HG03460 (cell line): Measurements from ENCODE around the gene CD274.
"Not testable (repeated sequence)": the region's sequence is repeated elsewhere in the genome, so short reads cannot be mapped to it uniquely, and the experiment has no call there.

ENCODE experiments used
- ATAC-seq: cut with Tn5 transposase; IDR thresholded peaks from one replicate; pipeline ENCODE4 v1.9.1; 2021; ENCODE audit not compliant: unreplicated experiment

CD274 gene

DNA sequence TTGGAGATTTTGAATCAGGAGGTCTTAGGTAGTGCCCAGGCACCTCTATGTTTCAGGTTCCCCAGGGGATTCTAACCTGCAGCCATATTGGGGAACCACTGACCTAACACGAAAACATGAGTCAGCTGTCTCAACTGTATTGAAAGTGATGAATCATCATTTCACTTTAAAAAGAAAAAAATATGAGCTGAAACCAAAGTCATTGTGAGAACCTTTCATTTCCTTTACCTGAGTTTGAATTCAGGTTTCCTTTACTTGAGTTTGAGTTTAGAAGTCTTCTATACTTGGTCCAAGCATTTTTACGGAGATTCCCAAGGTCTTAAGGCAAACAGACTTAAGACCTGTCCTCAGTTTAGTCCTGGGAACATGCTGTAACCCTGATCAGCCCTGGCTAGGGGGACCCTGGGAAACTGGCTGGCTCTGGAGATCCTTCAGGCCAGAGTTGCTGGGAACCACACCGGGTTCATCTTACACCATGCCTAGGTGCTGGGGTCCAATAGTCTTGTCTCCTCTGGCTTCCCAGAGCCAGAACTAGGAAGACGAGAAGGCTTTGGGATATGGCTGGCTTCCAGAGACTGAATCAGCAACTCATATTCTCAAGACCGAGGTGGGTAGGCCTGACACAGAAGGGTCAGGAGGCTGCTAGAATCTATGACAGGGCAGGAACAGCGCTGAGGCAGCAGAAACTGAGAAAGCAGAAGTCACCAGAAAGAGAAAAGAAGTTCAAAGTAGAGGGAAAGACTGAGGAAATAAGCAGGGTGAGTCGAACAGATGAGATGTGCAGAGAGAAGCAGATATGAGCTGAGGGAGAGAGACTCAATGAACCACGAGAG is 43.6 kb downstream of the CD274 start:
- peak; percentile 86 for ATAC-seq

DNA sequence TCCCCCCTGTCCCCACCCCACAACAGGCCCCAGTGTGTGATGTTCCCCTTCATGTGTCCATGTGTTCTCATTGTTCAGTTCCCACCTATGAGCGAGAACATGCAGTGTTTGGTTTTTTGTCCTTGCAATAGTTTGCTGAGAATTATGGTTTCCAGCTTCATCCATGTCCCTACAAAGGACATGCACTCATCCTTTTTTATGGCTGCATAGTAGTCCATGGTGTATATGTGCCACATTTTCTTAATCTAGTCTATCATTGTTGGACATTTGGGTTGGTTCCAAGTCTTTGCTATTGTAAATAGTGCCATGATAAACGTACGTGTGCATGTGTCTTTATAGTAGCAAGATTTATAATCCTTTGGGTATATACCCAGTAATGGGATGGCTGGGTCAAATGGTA is 44.4 kb downstream of the CD274 start:
- ATAC-seq, result not testable (repeated sequence)

DNA sequence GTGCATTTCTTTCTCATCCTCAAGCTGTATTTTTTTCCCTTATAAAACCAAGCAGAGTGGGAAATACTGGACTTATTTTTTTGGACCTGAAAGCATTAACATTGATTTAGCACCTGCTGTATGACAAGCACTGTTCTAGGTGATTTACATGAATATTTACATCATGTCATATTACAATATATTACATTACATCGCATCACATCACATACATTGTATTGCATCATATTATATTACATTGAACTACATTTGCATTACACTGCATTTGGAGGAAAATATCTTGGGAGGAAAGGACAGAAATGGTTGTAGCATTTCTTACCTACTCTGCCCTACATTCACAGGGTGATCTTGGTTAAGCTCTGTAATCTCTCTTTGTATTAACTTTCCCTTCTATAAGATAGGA is 48.8 kb downstream of the CD274 start:
- no peak for ATAC-seq

DNA sequence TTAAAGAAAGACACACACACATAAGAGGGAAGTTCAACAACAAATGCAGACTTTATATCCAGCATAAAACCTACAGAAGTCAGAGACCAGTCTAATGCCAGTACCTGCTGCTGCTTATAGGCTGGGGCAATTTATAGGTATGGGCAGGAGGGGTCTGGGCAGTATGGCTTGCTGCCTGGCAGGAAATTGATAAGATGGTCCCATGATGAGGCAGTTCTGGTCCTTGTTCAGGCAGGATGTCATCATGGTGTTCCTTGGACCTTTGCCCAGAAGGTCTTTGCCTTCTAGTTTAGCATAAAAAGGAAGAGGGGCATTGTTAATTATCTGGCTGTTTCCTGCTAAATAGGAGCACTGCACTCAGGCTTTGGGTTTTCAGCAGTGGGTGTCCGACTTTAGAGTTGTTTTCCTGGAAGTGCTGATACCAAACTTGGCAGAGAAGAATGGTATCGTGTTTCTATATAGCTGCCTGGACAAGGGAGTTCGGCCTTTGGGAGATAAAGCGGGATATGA is 49.6 kb downstream of the CD274 start:
- ATAC-seq, result no peak

DNA sequence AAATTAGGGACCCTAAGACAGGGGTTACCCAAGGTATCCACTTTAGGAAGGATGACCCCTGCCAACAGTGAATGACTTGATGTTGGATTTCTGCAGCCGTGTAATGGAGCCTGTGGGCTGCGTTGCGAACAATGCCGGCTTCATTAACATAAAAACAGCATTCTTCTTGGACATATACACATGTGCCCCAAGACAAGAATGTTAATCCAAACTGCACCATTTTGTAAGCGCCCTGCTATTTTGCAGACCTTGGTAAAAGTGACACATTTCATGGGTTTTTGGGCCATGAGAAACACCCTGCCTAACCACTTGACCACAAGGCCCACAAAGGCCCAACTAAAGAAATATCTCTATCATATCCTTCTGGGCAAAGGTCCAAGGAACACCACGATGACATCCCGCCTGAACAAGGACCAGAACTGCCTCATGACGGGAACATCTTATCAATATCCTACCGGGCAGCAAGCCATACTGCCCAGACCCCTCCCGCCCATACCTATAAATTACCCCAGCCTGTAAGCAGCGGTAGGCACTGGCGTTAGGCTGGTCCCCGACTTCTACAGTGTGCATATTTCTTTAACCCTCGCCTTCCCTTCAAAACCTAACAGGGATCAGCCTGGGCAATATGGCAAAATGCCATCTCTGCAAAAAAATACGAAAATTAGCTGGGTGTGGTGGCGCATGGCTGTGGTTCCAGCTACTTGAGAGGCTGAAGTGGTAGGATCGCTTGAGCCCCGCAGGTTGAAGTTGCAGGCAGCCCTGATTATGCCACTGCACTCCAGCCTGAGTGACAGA is 50.3 kb downstream of the CD274 start:
- ATAC-seq, result no peak

DNA sequence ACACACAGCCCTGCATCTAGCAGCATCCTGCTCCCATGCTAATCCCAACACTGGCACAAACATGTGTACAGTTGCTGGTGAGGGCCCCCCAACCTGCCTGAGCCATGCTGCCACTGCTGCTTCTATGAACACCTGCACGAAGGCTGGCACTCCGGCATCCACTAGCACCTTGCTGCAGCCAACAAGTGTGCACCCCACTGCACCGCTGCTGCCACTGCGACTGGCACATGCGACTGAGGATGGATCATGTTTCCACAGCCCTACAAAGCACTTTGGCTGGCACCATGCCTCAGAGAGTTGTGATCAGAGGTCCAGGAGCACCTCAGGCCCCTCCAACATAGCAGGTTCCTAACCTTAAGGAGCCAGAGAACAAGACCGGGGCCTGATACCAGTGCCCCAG is 52.2 kb downstream of the CD274 start:
- no peak for ATAC-seq

DNA sequence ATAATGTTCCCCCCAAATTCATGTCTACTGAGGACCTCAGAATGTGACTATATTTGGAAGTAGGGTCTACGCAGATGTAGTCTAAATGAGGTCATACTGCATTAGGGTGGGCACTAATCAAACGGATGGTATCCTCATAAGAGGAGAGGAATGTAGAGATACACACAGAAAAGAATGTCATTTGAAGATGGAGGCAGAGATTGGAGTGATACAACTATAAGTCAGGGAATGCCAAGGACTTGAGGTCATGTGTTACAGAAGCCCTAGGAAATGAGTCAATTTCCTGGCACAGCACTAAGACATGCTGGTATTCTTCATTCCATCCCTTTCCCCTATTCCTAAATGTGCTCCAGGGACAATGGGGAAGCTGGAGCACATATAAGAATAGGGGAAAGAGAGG is 59.2 kb downstream of the CD274 start:
- ATAC-seq, result no peak

DNA sequence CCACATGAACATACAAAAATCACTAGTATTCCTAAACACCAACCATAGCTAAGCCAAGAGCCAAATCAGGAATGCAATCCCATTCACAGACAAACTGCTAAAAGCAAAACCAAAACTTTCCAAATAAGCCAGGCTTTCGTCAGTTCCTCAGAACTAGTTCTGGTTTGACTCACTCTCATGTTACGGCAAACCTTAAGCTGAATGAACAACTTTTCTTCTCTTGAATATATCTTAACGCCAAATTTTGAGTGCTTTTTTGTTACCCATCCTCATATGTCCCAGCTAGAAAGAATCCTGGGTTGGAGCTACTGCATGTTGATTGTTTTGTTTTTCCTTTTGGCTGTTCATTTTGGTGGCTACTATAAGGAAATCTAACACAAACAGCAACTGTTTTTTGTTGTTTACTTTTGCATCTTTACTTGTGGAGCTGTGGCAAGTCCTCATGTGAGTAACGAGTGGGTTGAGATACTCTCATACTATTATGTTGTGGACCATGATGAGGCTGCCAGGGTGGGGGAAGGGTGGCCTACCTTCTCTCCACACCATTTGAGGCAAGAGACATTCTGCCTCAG is 60.1 kb downstream of the CD274 start, which contains the start of gene PDCD1LG2:
PDCD1LG2 (plus strand) TSS at position 172 of the 572 bp plus-strand sequence. CDS start 12,016 bp downstream, outside the sequence.
- peak; percentile 66 for ATAC-seq

DNA sequence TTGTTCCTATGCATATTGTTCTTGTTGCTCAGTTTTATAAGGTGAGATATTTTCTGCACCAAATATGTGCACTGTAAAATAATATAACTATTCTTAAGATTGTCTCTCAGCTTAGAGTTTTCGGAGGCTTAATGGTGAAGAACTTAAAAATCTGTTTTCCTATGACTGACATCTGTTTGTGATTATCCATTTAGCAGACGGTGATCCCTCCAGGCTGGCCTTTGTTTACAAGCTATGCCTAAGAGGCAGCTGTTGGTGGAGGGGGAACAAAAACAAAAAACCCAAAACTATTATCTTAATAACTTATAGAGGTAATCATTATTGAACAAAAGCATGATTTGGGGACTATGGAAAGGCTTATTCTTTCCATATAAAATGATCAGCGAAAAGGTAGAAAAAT is 60.6 kb downstream of the CD274 start:
- ATAC-seq, result no peak

DNA sequence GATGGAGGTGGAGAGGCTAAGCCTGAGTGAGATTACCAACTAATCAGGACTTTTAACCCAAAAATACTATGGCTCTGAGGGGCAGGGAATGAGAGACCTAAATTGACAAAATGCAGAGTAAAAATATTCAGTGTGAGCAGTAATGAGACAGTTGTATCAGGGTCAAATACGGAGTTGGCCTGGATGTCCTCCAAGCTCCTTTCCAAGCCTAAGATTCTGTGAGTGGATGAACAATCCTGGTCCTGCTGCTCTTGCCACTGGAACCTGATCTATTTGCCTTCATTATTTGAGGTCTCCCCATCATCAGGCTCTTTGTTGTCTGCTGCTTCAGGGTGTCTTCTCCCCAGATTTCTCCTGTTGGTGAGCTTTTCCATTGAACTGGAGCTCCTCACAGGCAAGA is 61.1 kb downstream of the CD274 start:
- ATAC-seq, result no peak

DNA sequence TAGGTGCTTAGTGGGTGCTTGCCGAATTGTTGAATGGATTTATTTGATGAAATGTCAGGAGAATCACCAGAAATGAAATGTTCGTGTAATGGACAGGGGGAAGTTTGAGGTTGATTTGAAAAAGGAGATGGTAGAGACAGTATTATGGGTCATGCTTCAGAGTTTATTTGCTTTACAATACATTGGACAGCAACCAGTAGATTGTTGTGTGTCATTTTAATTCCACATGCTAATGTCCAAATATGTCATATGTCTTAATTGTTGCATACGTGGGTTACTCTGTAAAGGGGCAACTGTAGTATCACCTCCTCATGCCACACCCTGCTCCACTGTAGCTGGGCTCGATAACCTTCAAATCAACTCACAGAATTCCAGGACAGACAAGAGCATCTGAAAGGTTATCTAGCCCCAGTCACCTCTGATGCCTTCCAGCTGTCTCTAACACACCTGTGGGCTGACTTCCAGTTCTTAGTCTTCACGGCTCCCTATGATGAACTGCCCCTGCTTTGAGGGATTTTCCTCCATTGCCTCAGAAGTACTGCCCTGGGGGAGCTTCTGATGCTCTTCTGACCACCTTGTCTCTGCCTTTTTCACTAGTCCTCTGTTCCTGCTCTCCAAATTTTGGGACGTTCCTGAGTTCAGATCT is 61.7 kb downstream of the CD274 start:
- no peak for ATAC-seq

DNA sequence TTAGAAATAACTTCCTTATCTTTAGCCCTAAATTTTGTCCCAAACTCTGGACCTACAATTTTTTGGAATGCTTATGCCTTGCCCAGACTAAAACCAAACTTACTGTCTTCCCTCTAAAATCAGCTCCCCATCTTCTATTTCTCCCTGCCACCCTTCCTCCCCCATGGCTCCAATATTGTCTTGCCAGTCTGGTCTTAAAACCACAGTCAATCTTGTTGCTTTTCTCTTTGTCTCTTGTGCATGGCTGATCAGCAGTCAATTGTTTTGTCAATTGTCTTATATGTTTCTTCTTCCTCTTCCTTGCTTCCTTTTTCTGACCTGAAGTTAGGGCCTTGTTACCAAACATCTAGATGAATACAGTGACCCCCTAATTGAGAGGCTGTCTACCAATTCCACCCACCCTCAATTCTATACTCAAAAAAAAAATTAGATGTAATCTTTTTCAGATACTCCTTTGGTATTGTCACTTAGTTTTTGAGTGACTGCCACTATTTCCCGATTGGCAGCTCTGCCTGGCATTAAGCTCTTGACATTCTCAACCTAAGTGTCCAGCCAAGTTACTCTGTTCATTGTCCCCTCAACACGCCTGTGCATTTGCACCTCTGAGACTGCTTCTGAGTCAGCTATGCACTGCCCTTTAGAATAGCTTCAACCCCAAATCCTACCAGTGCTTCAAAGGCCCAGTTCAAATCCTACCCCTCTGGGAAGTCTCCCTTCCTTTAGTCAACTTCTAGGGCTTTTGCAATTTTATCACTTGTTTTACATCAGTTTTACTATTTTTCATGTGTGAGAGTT is 62.5 kb downstream of the CD274 start:
- no peak for ATAC-seq

DNA sequence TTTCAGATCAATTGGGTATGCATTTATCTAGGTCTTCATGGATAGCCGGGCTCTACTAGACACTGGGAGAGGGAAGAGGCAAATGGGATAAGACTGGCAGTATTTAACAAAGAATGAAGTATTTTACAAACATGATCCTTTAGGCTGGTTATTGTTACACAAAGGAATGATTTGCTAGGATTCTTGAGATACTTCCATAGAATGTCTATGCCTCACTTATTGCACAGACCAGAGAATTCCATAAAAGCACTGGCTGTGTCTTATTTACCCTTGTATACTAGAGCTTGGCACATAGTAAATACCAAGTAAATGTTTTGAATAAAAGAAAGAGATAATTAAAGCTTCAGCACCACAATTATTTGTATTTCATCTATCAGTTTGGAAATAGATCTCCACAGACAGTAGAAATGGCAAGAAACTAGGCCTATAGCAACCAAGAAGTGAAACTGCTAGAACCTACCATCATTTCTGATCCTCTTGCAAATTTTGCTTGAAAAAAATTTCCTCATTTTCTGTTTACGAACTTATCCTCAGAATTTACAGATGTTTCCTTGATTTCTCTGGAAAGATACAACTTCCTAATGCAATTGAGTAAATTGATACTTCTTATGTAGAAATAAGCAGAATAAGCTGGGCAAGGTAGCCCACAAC is 63.7 kb downstream of the CD274 start:
- ATAC-seq, result no peak

DNA sequence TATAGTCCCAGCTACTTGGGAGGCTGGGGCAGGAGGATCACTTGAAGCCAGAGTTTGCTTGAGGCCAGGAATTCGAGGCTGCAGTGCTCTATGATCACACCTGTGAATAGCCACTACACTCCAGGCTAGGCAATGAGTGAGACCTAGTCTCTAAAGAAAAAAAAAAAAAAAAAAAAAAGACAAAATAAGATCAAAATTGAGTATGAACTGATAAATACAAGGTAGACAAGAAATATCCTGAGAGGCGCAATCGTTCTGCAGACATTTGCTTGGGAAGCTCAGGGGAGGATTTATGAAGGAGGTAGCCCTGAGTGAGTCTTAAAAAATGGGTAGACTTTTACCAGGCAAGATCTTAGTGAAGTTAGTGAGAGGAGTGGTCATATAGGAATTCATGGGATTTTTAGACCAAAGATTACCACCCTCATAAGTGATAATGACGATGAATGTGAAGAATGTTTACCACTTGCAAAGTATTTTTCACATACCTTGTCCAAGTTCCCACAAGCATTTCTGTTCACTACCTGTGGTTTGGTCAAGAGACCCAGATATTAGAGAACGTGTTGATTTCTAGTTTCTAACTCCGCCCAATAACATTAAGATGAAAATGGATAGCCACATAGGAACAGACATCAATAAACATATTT is 64.4 kb downstream of the CD274 start:
- no peak for ATAC-seq

DNA sequence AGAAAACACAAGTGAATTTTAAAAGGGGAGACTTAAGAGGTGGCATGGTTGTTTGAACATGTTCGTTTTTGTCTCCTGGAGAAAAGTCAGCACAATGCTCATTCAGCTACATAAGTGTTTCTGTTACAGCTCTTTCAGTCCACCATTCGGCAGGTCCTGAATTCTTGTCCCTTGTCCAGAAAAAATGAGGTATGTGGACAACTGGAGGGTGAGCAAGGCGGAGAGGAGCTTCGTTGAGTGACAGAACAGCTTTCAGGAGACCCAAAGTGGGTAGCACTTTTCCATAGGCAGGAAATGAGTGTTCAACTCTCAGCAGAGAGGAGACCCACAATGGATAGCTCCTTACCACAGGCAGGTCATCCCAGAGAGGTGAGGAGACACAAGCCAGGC is 64.9 kb downstream of the CD274 start:
- no peak for ATAC-seq

DNA sequence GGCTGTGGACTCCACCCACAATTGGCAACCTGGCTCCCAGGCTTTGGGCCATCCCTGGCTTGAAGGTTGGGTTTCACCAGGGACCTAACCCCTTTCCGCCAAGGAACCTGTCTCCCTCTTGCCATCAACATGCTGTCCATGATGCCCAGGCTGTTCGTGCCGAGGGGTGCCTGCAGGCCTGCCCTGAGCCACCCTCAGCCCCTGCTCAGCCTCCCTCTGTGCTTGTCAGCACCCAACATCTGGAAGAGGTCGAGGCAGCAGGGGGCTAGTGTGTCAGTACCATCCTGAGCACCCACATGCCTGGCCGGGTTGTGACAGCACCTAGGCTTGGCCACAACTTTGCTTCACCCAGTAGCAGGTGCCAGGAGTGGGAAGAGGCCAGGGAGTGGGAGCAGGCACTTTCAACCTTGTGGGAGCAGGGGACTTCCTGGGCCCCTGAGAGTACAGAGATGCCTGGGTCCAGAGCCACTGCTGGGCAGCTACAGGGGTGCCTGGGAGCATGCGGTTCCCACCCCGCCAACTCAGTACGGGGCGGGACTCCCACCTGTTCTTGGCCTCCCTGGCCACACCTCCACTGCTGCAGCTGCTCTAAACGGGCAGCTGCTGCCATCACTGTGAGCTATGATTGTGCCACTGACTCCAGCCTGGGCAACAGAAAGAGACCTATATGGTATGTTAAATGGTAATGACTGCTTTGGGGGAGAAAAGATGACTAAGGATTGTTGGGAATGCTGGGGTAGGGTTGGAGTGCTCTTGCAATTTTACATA is 66.3 kb downstream of the CD274 start:
- ATAC-seq, result no peak

DNA sequence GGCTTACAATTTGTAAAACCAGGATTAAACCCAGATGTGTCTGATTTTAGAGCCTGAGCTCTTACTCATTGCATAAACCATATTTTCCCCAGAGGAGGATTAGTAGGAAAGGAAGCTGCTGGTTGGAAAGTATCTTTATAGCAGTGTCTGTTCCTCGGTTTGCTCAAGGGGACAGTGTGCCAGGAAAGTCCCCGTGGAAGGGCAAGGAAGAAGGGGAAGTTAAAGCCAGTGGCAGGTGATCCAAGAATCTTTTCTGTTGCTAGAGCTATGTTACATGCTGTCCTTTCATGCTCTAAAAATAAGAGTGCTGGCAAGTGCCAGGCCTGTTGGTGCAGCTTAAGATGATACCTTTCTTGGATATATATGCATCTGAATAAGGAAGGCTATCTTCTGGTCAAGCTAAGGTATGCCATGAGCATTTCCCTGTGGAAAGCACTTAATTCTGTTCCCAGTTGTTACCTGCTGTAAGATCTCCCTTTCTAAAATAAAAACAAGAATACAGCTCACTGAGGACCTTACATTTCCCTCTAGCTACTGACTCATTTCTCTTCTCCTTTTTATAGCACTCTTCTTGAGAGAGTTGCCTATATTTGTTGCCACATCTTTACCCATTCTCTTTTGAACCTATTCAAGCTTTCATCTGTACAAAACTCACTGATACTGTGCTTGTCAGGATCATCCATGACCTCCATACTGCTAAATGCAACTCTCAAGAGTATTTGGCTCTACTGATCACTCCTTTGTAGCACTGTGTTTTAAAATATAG is 68.0 kb downstream of the CD274 start:
- ATAC-seq, result peak; percentile 68

DNA sequence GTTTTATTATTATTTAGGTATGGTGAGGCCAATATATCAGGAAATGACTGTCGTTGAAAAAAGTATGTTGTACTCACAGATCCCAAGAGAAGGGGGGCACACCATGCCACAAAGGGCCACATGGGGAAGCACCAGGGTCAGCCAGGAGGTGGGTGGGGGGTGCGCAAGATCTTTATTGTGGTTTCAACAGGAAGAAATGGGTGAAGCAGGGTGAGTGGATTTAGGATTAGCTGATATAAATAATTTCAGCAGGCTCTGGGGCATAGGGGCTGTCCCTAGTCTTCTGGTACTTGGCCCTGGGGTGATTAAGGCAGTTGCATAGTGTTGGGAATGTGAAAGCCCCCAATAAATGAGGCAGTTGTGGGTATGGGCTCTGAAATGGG is 68.6 kb downstream of the CD274 start:
- peak; percentile 27 for ATAC-seq
